Right atrium auricular region (tissue), 2 donors: ENCODE results near the gene KRT85. TPM values are rescaled to one million over a fixed set of nuclear protein-coding genes. Genes with fewer than 3 reads are reported as not detected.

Source experiments
- DNase-seq: peaks from one replicate; pipeline ENCODE4 v3.0.0-alpha.2; 2019; ENCODE audit warnings: low spot score
- H3K27ac ChIP-seq, 2 donors: fragments of 200-600 bp; sonication (generic); 1 replicate in 1 of 2; 2 replicates in 1 of 2; pipeline ENCODE4 v1.5.1; 2016 to 2019
- H3K27me3 ChIP-seq, 2 donors: fragments of 200-600 bp; sonication (generic); one replicate each; pipeline versions ENCODE4 v1.5.1 to v1.6.0; 2017 to 2019
- H3K36me3 ChIP-seq: fragments of 200-600 bp; sonication (generic); one replicate; pipeline ENCODE4 v1.5.1; 2016
- H3K4me1 ChIP-seq, 2 donors: fragments of 200-600 bp; sonication (generic); one replicate each; pipeline versions ENCODE4 v1.5.1 to v1.6.0; 2017 to 2019
- H3K4me3 ChIP-seq, 2 donors: fragments of 200-600 bp; sonication (generic); 1 replicate in 1 of 2; 2 replicates in 1 of 2; pipeline ENCODE4 v1.5.1; 2017 to 2019; ENCODE audit warnings: mild to moderate bottlenecking in 1 of 2, moderate library complexity in 1 of 2
- H3K9me3 ChIP-seq, 2 donors: fragments of 200-600 bp; sonication (generic); one replicate each; pipeline ENCODE4 v1.5.1; 2019
- CTCF ChIP-seq, 2 donors: fragments of 200-600 bp; sonication (generic); IDR thresholded peaks; one replicate each; pipeline ENCODE4 v1.5.1; 2019; ENCODE audit warnings: antibody characterized with exemption in 2 of 2
- total RNA-seq, 2 donors: library from RNA; depleted of rRNA; stranded (reverse); fragments of >200 nt; gene quantifications; one replicate each; pipeline ENCODE4 v1.1.0, GENCODE V29; 2016

The KRT85 gene
- total RNA-seq, 2 donors from 2014 or later = not detected

GRCh38 chr12:52403561-52403960, 36.3 kb upstream of the KRT85 start:
- Histone ChIP-seq H3K36me3 (no peaks in the 10 kb centered on the region), H3K4me3 (no peak overlapping the region), H3K9me3 (no peaks in the 10 kb centered on the region), H3K27me3 (no peaks in the 10 kb centered on the region), H3K4me1 (no peaks in the 10 kb centered on the region), H3K27ac (no peak overlapping the region)
- TF ChIP-seq CTCF (IDR thresholded peaks at IDR 0.05) = no peak
- no peak for DNase-seq

- H3K27me3 ChIP-seq = no peaks in the 10 kb centered on the region
- no peak overlapping the region for H3K4me3 ChIP-seq
- H3K27ac ChIP-seq = no peak overlapping the region
- DNase-seq = no peak
- no peaks in the 10 kb centered on the region for H3K9me3 ChIP-seq
- H3K36me3 ChIP-seq = no peaks in the 10 kb centered on the region
- no peak for TF ChIP-seq CTCF (IDR thresholded peaks at IDR 0.05)
- H3K4me1 ChIP-seq = no peaks in the 10 kb centered on the region
Measured at GRCh38 chr12:52402873-52403540, 35.7 kb upstream of the KRT85 start.

- no peaks in the 10 kb centered on the region for H3K27me3 ChIP-seq
- no peaks in the 10 kb centered on the region for H3K4me1 ChIP-seq
- no peaks in the 10 kb centered on the region for H3K9me3 ChIP-seq
- no peaks in the 10 kb centered on the region for H3K36me3 ChIP-seq
- no peak overlapping the region for H3K27ac ChIP-seq
- no peak overlapping the region for H3K4me3 ChIP-seq
- no peak for TF ChIP-seq CTCF (IDR thresholded peaks at IDR 0.05)
- no peak for DNase-seq
Measured at GRCh38 chr12:52402377-52402776, 35.1 kb upstream of the KRT85 start.

GRCh38 chr12:52401926-52402325, 34.6 kb upstream of the KRT85 start:
- no peaks in the 10 kb centered on the region for H3K36me3 ChIP-seq
- no peaks in the 10 kb centered on the region for H3K27me3 ChIP-seq
- H3K4me3 ChIP-seq = no peak overlapping the region

GRCh38 chr12:52401526-52401925, 34.2 kb upstream of the KRT85 start:
- Histone ChIP-seq H3K4me1 (no peaks in the 10 kb centered on the region), H3K27me3 (no peaks in the 10 kb centered on the region), H3K9me3 (no peaks in the 10 kb centered on the region), H3K4me3 (no peak overlapping the region), H3K27ac (no peak overlapping the region), H3K36me3 (no peaks in the 10 kb centered on the region)
- no peak for DNase-seq
- TF ChIP-seq CTCF (IDR thresholded peaks at IDR 0.05) = no peak

More at GRCh38 chr12:52401926-52402325, 34.6 kb upstream of the KRT85 start:
- Histone ChIP-seq H3K27ac (no peak overlapping the region), H3K4me1 (no peaks in the 10 kb centered on the region), H3K9me3 (no peaks in the 10 kb centered on the region)
- no peak for TF ChIP-seq CTCF (IDR thresholded peaks at IDR 0.05)
- no peak for DNase-seq

GRCh38 chr12:52400906-52401305, 33.6 kb upstream of the KRT85 start:
- no peak for DNase-seq
- Histone ChIP-seq H3K27me3 (no peaks in the 10 kb centered on the region), H3K9me3 (no peaks in the 10 kb centered on the region), H3K36me3 (no peaks in the 10 kb centered on the region), H3K27ac (no peak overlapping the region), H3K4me1 (no peaks in the 10 kb centered on the region), H3K4me3 (no peak overlapping the region)
- no peak for TF ChIP-seq CTCF (IDR thresholded peaks at IDR 0.05)
